ENCODE measurements around the gene DACH1.

Gene DACH1

DNA sequence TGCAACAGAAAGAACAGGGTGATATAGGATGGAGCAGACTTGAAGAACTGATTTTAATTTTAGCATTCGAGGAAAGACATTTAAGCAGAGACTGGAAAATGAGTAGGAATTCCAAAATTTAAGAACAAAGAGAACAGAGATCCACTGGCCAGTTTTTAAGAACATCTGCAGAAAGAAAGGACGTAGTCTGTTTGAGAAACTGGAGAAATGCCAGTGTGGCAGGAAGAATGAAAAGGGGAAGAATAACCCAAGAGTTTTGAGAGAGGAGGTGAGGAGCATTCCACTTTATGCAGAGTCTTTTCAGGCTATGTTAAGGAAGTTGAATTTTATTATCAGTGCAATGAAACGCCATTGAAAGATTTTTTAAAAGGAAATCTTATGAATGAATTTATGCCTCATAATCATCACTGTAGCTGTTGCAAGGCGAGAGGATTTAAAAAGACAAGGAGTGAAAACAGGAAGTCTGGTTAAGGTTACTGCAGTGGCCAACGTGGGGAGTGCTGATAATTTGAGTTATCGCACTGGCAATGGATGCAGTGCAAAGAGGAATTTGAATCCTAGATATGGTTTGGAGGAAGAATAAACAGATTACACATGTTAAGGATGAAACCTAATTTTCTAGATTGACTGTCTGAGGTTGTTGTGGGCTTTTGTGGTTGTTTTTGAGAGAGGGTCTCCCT, 253.8 kb downstream of the DACH1 start:
- H3K4me3 Mint-ChIP-seq = no peak overlapping the region
- DNase-seq = no peak
- ATAC-seq (replicated peaks) = peak in 1 of 2 donors; percentile 39

DNA sequence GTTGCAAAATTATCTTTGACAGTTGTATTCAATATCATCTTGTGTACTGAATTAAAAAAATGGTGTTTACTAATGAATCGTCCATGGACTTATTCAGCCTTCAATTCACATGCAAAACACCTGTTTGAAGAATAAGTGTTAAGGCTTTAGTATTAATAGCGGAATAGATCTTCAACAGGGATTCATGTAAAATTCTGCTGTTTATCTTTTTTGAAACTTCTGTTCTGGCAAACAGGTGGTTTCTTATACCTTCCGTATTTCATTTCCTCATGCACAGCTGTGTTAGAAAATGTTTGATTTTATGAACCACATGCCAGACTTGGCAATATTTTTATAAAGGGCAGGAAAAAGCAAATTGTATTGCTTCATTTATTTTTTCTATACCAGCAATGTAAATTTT, 255.7 kb downstream of the DACH1 start:
- Mint-ChIP-seq H3K36me3 (no peaks in the 10 kb centered on the region), H3K4me3 (no peak overlapping the region), H3K4me1 (peaks cover 5 to 22% of the 10 kb centered on the region in 2 donors), H3K9me3 (no peaks in the 10 kb centered on the region), H3K27me3 (no peaks in the 10 kb centered on the region), H3K27ac (no peak overlapping the region)
- DNase-seq = no peak
- no peak for ATAC-seq (replicated peaks)

More for the DNA sequence above, 253.8 kb downstream of the DACH1 start:
- Mint-ChIP-seq H3K36me3 (no peaks in the 10 kb centered on the region), H3K27me3 (no peaks in the 10 kb centered on the region), H3K4me1 (peaks cover 5 to 22% of the 10 kb centered on the region in 2 donors), H3K9me3 (no peaks in the 10 kb centered on the region), H3K27ac (no peak overlapping the region)

DNA sequence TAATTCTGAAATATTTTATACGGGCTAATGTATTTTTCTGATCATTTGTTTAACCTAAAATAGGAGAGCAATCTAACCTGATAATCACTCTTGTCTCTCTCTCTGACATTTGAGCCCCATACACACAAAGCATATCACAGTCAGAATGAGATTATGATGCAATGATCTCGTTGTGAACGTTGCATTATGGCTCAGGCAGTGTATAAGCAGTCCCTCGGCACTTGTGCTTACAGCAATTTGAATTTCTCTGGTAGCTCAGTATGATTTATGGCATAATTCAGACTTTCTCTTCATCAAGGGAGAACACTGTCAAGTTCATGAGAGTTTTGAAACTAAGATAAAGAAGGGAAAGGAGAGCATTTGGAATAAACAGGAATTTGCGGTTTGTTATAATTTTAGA, 256.1 kb downstream of the DACH1 start:
- ATAC-seq (replicated peaks) (peak; percentile 66 to 71), DNase-seq (no peak)
- Mint-ChIP-seq H3K27ac (no peak overlapping the region), H3K4me1 (peaks cover 5 to 22% of the 10 kb centered on the region in 2 donors), H3K27me3 (no peaks in the 10 kb centered on the region), H3K9me3 (no peaks in the 10 kb centered on the region), H3K4me3 (no peak overlapping the region), H3K36me3 (no peaks in the 10 kb centered on the region)

DNA sequence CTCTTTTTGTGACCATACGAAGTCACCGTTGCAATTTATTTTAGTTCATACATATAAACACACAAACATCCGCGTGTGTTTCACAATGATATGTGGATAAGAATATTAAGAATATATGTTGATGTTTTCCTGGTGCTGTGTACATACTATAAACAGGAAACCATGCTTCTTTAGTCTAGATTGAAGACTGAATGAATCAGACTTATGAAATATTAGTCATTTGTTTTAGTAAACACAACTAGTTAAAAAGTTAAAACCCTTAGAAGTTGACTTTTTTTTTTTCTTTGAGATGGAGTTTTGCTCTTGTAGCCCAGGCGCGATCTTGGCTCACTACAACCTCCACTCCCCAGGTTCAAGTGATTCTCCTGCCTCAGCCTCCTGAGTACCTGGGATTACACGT, 257.7 kb downstream of the DACH1 start:
- no peak overlapping the region for H3K4me3 Mint-ChIP-seq
- no peak overlapping the region for H3K27ac Mint-ChIP-seq
- no peak for ATAC-seq (replicated peaks)
- peaks cover 5 to 22% of the 10 kb centered on the region in 2 donors for H3K4me1 Mint-ChIP-seq
- no peaks in the 10 kb centered on the region for H3K36me3 Mint-ChIP-seq
- DNase-seq = no peak
- H3K9me3 Mint-ChIP-seq = no peaks in the 10 kb centered on the region
- H3K27me3 Mint-ChIP-seq = no peaks in the 10 kb centered on the region

DNA sequence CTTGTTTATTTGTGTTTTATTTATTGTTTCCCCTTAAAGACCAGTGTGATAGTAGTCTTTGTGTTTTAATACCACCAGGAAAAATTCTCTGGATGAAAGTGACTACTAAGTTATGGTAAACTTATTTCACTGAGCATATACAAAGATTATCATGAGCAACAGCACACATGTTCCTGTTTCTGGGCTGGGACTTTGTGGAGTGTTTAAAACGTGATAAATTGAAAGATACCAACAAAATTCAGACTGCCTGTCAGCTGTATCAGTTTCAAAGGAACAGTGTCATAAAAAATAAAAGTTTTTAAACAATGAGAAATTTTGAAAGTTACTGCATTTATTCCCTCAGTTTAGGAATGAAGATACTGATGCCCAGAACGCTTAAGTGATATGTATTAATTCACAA, 259.4 kb downstream of the DACH1 start:
- Mint-ChIP-seq H3K27me3 (no peaks in the 10 kb centered on the region), H3K9me3 (no peaks in the 10 kb centered on the region), H3K4me1 (peaks cover 1 to 8% of the 10 kb centered on the region in 2 donors), H3K4me3 (no peak overlapping the region), H3K36me3 (no peaks in the 10 kb centered on the region), H3K27ac (no peak overlapping the region)
- ATAC-seq (replicated peaks) (no peak), DNase-seq (no peak)

DNA sequence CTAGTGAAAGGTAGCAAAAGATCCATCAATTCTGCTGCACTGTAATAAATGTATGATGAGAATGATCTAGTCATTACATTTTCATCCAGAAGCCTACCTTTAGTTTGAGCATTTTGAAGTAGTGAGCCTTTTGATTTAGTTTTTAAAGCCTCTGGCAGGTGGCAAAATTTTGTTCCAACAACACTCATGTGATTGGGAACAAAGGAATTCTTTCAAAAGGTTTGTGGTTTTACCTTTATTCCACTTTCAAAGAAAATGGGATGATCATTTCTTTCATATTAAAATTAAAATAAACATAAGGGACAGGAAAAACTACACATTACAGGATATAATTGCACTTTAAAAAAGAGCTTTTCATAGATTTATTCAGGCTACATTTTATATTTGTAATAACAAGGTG, 260.2 kb downstream of the DACH1 start:
- no peak overlapping the region for H3K27ac Mint-ChIP-seq
- H3K27me3 Mint-ChIP-seq = no peaks in the 10 kb centered on the region
- peaks cover 1 to 8% of the 10 kb centered on the region in 2 donors for H3K4me1 Mint-ChIP-seq

DNA sequence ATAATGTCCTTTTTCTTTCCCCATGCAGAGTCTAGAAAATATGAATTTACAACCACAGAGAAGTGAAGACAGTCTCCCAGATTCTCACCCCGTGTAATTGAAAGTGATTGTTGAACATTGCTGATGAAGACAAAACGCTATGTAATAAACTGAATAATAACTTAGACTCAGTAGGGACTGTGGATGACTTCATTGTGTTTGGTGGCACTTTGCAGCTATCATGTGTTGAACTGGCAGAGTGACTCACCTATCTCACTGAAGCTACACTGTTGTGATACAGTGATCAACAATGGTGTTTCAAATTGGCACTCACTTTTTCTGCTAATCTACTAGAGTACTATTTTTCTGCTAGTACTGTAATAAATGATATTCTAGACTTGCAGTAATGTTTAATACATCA, 261.3 kb downstream of the DACH1 start:
- no peaks in the 10 kb centered on the region for H3K36me3 Mint-ChIP-seq
- no peak for ATAC-seq (replicated peaks)
- no peaks in the 10 kb centered on the region for H3K27me3 Mint-ChIP-seq
- peaks cover 0 to 3% of the 10 kb centered on the region in 2 donors for H3K4me1 Mint-ChIP-seq
- H3K4me3 Mint-ChIP-seq = no peak overlapping the region
- no peak for DNase-seq
- H3K9me3 Mint-ChIP-seq = no peaks in the 10 kb centered on the region
- H3K27ac Mint-ChIP-seq = no peak overlapping the region

More for the DNA sequence above, 260.2 kb downstream of the DACH1 start:
- no peak overlapping the region for H3K4me3 Mint-ChIP-seq
- no peaks in the 10 kb centered on the region for H3K36me3 Mint-ChIP-seq
- H3K9me3 Mint-ChIP-seq = no peaks in the 10 kb centered on the region
- no peak for DNase-seq
- ATAC-seq (replicated peaks) = no peak

DNA sequence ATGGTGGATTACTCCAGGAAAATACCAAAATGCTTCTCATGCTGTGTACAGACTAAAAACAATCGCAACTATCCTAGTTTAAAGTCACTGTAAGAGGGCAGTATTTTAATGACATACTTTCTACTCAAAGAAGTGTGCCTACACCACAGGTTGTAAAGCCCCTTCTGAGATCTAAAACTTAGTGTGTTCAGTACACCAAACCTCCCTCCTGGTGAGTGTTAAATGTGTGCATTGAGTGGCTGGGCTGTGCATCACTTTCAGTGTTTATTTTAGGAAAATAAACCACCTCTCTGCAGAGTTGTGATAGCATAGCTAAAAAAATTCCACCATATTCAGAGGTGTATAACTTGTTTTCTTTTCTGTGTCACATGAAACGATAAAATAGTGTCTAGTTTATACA, 263.7 kb downstream of the DACH1 start:
- H3K9me3 Mint-ChIP-seq = no peaks in the 10 kb centered on the region
- H3K36me3 Mint-ChIP-seq = no peaks in the 10 kb centered on the region
- H3K27me3 Mint-ChIP-seq = no peaks in the 10 kb centered on the region
- H3K27ac Mint-ChIP-seq = no peak overlapping the region
- H3K4me1 Mint-ChIP-seq = no peaks in the 10 kb centered on the region
- ATAC-seq (replicated peaks) = no peak
- no peak for DNase-seq
- H3K4me3 Mint-ChIP-seq = no peak overlapping the region

DNA sequence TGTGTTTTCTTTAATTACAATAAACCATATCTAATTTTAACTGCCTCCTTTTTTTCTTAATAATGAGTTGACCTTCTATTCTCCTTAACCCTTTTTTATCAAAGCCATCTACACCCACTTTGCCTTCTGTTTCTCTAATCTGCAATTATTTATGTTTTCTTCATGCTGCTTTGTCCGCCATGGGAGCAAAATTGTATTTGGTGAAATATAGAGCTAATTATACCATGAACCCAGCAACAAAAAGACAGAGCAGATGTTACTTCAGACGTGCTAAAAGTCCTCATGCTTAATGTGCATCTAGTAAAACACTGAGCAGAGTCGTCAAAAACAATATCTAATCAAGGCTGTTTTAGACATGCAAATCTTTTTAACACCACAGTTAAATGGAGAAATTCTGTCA, 264.7 kb downstream of the DACH1 start:
- no peaks in the 10 kb centered on the region for H3K36me3 Mint-ChIP-seq
- no peak overlapping the region for H3K4me3 Mint-ChIP-seq
- DNase-seq = no peak
- ATAC-seq (replicated peaks) = no peak
- H3K27ac Mint-ChIP-seq = no peak overlapping the region
- H3K9me3 Mint-ChIP-seq = peaks cover 0 to 1% of the 10 kb centered on the region in 2 donors
- no peaks in the 10 kb centered on the region for H3K4me1 Mint-ChIP-seq
- no peaks in the 10 kb centered on the region for H3K27me3 Mint-ChIP-seq

DNA sequence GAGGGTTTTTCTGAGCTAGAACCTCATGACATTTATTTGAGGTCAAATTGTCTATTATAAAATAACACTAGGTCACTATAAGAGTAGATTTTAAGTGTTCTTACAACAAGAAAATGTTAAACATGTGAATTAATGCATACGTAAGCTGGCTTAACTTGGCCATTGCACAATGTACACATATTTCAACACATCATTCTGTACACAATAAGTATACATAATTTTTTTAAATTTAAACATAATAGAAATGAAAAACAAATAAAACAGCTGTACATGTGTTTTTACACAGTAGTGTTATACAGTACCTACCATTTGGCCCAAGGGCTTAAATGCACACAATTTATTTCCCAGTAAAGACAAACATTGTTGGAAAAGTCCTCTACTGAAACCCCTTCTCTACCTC, 269.9 kb downstream of the DACH1 start:
- ATAC-seq (replicated peaks) = no peak
- H3K4me3 Mint-ChIP-seq = no peak overlapping the region
- DNase-seq = no peak
- H3K4me1 Mint-ChIP-seq = no peaks in the 10 kb centered on the region
- H3K27me3 Mint-ChIP-seq = no peaks in the 10 kb centered on the region
- no peaks in the 10 kb centered on the region for H3K36me3 Mint-ChIP-seq
- peaks cover 0 to 1% of the 10 kb centered on the region in 2 donors for H3K9me3 Mint-ChIP-seq
- no peak overlapping the region for H3K27ac Mint-ChIP-seq

DNA sequence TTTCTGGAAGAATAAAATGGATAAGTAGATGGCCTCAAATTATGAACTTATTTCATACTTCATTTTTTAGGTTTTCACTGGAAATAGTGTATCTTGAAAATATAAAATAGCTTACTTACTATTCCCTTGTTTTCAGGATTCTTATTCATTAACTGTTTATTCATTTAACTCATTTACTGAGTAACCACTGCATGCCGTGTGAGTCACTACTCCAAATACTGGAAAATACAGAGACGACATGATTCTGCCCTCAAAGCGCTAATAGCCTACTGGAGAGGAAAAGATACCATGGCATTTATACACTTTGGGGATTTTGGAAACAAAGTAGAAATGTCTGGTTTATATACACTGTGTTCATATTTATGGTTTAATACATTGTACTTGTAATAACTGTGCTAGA, 270.9 kb downstream of the DACH1 start:
- Mint-ChIP-seq H3K4me3 (no peak overlapping the region), H3K27me3 (no peaks in the 10 kb centered on the region), H3K9me3 (peaks cover 0 to 1% of the 10 kb centered on the region in 2 donors), H3K27ac (no peak overlapping the region), H3K4me1 (no peaks in the 10 kb centered on the region), H3K36me3 (no peaks in the 10 kb centered on the region)
- ATAC-seq (replicated peaks) (no peak), DNase-seq (no peak)

DNA sequence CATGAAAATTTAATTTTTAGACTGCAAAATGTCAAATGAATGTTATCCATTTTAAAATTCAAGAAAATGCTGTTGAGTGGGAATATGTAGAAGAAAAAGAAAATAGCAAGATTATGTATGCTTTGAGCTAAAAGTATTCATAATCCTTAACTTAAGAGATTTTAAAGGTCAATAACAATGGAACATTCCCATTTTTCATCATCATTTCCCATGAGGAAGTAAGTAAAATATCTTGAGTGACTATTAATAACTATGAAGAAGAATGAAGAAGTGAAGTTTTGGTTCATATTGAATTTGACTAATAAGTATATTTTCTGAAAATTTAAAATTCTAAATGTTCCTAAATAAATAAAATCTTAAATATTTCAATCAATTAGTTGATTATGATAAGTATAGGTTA, 273.4 kb downstream of the DACH1 start:
- H3K27ac Mint-ChIP-seq = no peak overlapping the region
- H3K36me3 Mint-ChIP-seq = no peaks in the 10 kb centered on the region
- ATAC-seq (replicated peaks) = no peak
- H3K9me3 Mint-ChIP-seq = peaks cover 0 to 1% of the 10 kb centered on the region in 2 donors
- no peaks in the 10 kb centered on the region for H3K27me3 Mint-ChIP-seq
- no peaks in the 10 kb centered on the region for H3K4me1 Mint-ChIP-seq
- DNase-seq = no peak
- no peak overlapping the region for H3K4me3 Mint-ChIP-seq

DNA sequence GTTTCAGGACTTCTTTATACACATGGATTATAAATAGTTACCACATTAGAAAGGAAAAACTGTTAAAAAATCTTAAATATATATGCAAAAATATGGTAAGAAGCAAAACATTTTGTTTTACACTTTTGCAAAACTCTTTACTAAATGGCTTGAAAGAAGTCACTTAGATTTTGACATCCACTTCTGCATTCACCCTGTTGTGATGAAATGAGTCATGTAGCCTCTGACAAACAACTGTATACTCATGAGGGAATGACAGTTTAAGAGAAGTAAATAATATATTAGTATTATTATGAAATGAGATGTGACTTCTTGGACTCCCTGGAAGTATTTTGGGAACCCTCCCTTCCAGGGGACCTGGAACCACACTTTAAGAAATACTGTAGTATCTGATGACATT, 275.6 kb downstream of the DACH1 start:
- no peaks in the 10 kb centered on the region for H3K27me3 Mint-ChIP-seq
- no peak for ATAC-seq (replicated peaks)
- H3K4me3 Mint-ChIP-seq = no peak overlapping the region
- DNase-seq = no peak
- H3K27ac Mint-ChIP-seq = no peak overlapping the region
- H3K36me3 Mint-ChIP-seq = no peaks in the 10 kb centered on the region
- no peaks in the 10 kb centered on the region for H3K9me3 Mint-ChIP-seq
- no peaks in the 10 kb centered on the region for H3K4me1 Mint-ChIP-seq

DNA sequence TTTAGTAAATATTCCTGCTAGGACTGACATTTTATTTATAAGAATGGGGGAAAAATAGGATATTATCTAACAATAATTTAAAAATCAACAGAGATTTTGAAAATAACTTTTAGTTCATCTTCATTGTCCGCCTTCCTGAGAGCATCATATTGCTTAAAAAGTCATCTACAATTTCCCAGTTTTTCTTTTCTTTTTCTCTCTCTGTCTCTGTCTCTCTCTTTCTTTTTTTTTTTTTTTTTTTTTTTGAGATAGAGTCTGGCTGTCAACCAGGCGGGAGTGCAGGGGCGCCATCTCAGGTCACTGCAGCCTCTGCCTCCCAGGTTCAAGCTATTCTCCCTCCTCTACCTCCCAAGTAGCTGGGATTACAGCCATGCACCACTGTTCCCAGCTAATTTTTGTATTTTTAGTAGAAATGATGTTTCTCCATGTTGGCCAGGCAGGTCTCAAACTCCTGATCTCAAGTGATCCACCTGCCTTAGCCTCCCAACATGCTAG, 276.3 kb downstream of the DACH1 start:
- H3K4me3 Mint-ChIP-seq = no peak overlapping the region
- DNase-seq = no peak
- no peaks in the 10 kb centered on the region for H3K9me3 Mint-ChIP-seq
- H3K36me3 Mint-ChIP-seq = no peaks in the 10 kb centered on the region
- no peak for ATAC-seq (replicated peaks)
- H3K27ac Mint-ChIP-seq = no peak overlapping the region
- H3K4me1 Mint-ChIP-seq = no peaks in the 10 kb centered on the region
- H3K27me3 Mint-ChIP-seq = no peaks in the 10 kb centered on the region

DNA sequence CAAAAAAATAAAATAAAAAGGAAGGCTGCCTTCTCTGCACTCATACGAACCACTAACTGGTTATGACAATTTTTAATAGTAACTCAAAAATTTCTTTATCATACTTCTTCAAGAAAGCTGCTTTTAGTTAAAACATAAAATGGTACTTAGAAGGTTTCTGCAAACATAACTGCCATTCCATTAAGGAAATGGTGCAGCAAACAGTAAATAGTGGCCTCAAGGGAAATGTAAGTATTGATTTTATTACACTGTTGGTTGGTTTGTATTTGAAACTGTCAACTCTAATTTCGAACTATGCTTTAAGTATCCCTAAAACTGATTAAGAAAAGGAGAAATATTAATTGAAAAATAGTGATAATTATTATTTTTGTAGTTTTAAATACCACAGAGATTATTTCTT, 278.0 kb downstream of the DACH1 start:
- ATAC-seq (replicated peaks) (no peak), DNase-seq (no peak)
- Mint-ChIP-seq H3K27me3 (no peaks in the 10 kb centered on the region), H3K9me3 (no peaks in the 10 kb centered on the region), H3K4me3 (no peak overlapping the region), H3K27ac (no peak overlapping the region), H3K36me3 (no peaks in the 10 kb centered on the region), H3K4me1 (no peaks in the 10 kb centered on the region)

DNA sequence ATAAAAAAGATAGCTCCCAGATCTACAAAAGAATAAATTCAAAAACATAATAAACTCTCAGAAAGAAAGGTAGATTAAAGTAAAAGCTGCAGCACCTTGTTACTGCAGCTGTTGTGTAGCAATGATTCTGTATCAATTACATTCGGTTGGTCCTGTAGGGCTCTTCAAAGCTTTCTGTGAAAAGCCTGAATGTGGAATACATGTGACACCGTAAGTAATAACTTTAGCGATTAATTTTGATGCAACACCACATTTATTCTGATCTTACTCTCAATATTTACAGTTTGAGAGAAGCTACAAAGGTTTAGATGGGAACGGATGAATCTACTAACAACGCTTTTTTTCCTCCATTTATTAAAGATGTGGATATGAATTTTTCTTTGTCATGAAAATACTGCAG, 279.2 kb downstream of the DACH1 start:
- Mint-ChIP-seq H3K4me3 (no peak overlapping the region), H3K4me1 (no peaks in the 10 kb centered on the region), H3K36me3 (no peaks in the 10 kb centered on the region), H3K27me3 (no peaks in the 10 kb centered on the region), H3K9me3 (no peaks in the 10 kb centered on the region), H3K27ac (no peak overlapping the region)
- DNase-seq (no peak), ATAC-seq (replicated peaks) (no peak)

All from stimulated activated naive B cell treated with anti-CD40 and anti-IgM and Interleukin-4, amounts not matched to agents 10 μg/mL and 1 μg/mL and 100 μg/mL, for 72 hours (primary cell).